ENCODE results near the gene MSI2.
A peak's percentile ranks its signal among the peaks of the same experiment; 100 is the strongest.

The MSI2 gene

GRCh38 chr17:57685499-57686132 lies 429.3 kb downstream of the MSI2 start:
- DNase-seq (ENCODE audit: low read depth in 2 of 2) = no peak

GRCh38 chr17:57687642-57688041 lies 431.3 kb downstream of the MSI2 start:
- DNase-seq (ENCODE audit: low read depth in 2 of 2) = no peak

GRCh38 chr17:57689254-57689653 lies 432.9 kb downstream of the MSI2 start:
- no peak for DNase-seq (ENCODE audit: low read depth in 2 of 2)

GRCh38 chr17:57691939-57692338 lies 435.6 kb downstream of the MSI2 start:
- no peak for DNase-seq (ENCODE audit: low read depth in 2 of 2)

GRCh38 chr17:57692770-57693169 lies 436.4 kb downstream of the MSI2 start:
- DNase-seq (ENCODE audit: low read depth in 2 of 2) = no peak

GRCh38 chr17:57694051-57694450 lies 437.7 kb downstream of the MSI2 start:
- no peak for DNase-seq (ENCODE audit: low read depth in 2 of 2)

- no peak for DNase-seq (ENCODE audit: low read depth in 2 of 2)
Observed at GRCh38 chr17:57696050-57696449, 439.7 kb downstream of the MSI2 start.

- DNase-seq (ENCODE audit: low read depth in 2 of 2) = no peak
Observed at GRCh38 chr17:57697197-57697596, 440.9 kb downstream of the MSI2 start.

- DNase-seq (ENCODE audit: low read depth in 2 of 2) = peak; percentile 5 to 12
Observed at GRCh38 chr17:57697891-57698711, 441.8 kb downstream of the MSI2 start.

- DNase-seq (ENCODE audit: low read depth in 2 of 2) = no peak
Observed at GRCh38 chr17:57699751-57700219, 443.5 kb downstream of the MSI2 start.

- DNase-seq (ENCODE audit: low read depth in 2 of 2) = no peak
Observed at GRCh38 chr17:57701124-57701523, 444.8 kb downstream of the MSI2 start.

GRCh38 chr17:57703273-57703672 lies 446.9 kb downstream of the MSI2 start:
- no peak for DNase-seq (ENCODE audit: low read depth in 2 of 2)

GRCh38 chr17:57704448-57704847 lies 448.1 kb downstream of the MSI2 start:
- DNase-seq (ENCODE audit: low read depth in 2 of 2) = no peak

GRCh38 chr17:57705921-57706695 lies 449.8 kb downstream of the MSI2 start:
- DNase-seq (ENCODE audit: low read depth in 2 of 2) = no peak

GRCh38 chr17:57706761-57707160 lies 450.4 kb downstream of the MSI2 start:
- DNase-seq (ENCODE audit: low read depth in 2 of 2) = no peak

GRCh38 chr17:57707892-57708291 lies 451.6 kb downstream of the MSI2 start:
- no peak for DNase-seq (ENCODE audit: low read depth in 2 of 2)

- no peak for DNase-seq (ENCODE audit: low read depth in 2 of 2)
Observed at GRCh38 chr17:57708410-57708809, 452.1 kb downstream of the MSI2 start.

GRCh38 chr17:57713140-57713539 lies 456.8 kb downstream of the MSI2 start:
- DNase-seq (ENCODE audit: low read depth in 2 of 2) = no peak

GRCh38 chr17:57714665-57715180 lies 458.4 kb downstream of the MSI2 start:
- no peak for DNase-seq (ENCODE audit: low read depth in 2 of 2)

- DNase-seq (ENCODE audit: low read depth in 2 of 2) = no peak
Observed at GRCh38 chr17:57715981-57716380, 459.7 kb downstream of the MSI2 start.

GRCh38 chr17:57718878-57719277 lies 462.6 kb downstream of the MSI2 start:
- no peak for DNase-seq (ENCODE audit: low read depth in 2 of 2)

- DNase-seq (ENCODE audit: low read depth in 2 of 2) = no peak
Observed at GRCh38 chr17:57720386-57721035, 464.2 kb downstream of the MSI2 start.
